GM12878 (cell line): ENCODE measurements around the gene METTL1. TPM values are rescaled to one million over a fixed set of nuclear protein-coding genes. Genes with fewer than 3 reads are reported as not detected.

ENCODE experiments used
- BCL3 ChIP-seq: IDR thresholded peaks from 2 replicates; pipeline ENCODE4 v1.6.1; 2011; ENCODE audit warnings: borderline replicate concordance, low read depth, mild to moderate bottlenecking, moderate library complexity, low read length; ENCODE audit not compliant: insufficient read depth, poor library complexity, severe bottlenecking
- BRCA1 ChIP-seq: IDR thresholded peaks from 2 replicates; pipeline ENCODE4 v1.6.1; 2011; ENCODE audit warnings: low read depth, low read length, improper control_type of control experiment
- CREB1 ChIP-seq: IDR thresholded peaks from 2 replicates; pipeline ENCODE4 v1.6.1; 2012; ENCODE audit warnings: low read depth, mild to moderate bottlenecking, inconsistent platforms
- ELK1 ChIP-seq: IDR thresholded peaks from 2 replicates; pipeline ENCODE4 v1.6.1; 2012; ENCODE audit warnings: low read depth, low read length, improper control_type of control experiment
- FOXK2 ChIP-seq: fragments of 450-650 bp; IDR thresholded peaks from 2 replicates; pipeline ENCODE4 v1.6.1; 2017; ENCODE audit warnings: mild to moderate bottlenecking, moderate library complexity
- FOXM1 ChIP-seq: IDR thresholded peaks from 2 replicates; pipeline ENCODE4 v1.6.1; 2012; ENCODE audit warnings: low read depth, mild to moderate bottlenecking, inconsistent platforms, low read length, moderate library complexity
- HDGF ChIP-seq: fragments of 450-650 bp; IDR thresholded peaks from 2 replicates; pipeline ENCODE4 v1.6.1; 2016; ENCODE audit warnings: antibody characterized with exemption
- LARP7 ChIP-seq: fragments of 450-650 bp; IDR thresholded peaks from 2 replicates; pipeline ENCODE4 v1.6.1; 2017; ENCODE audit warnings: mild to moderate bottlenecking
- MLLT1 ChIP-seq: fragments of 450-650 bp; IDR thresholded peaks from 2 replicates; pipeline ENCODE4 v1.6.1; 2016; ENCODE audit warnings: mild to moderate bottlenecking
- MTA2 ChIP-seq: fragments of 450-650 bp; IDR thresholded peaks from 2 replicates; pipeline ENCODE4 v1.6.1; 2016; ENCODE audit warnings: low read depth, mild to moderate bottlenecking, moderate library complexity
- NKRF ChIP-seq: fragments of 450-650 bp; conservative IDR thresholded peaks from 2 replicates; pipeline ENCODE4 v1.6.1; 2017; ENCODE audit warnings: mild to moderate bottlenecking, moderate library complexity
- NR2C2 ChIP-seq: IDR thresholded peaks from 2 replicates; pipeline ENCODE4 v1.6.1; 2011; ENCODE audit warnings: borderline replicate concordance, low read depth; ENCODE audit not compliant: control insufficient read depth, insufficient read length
- PKNOX1 ChIP-seq: fragments of 450-650 bp; IDR thresholded peaks from 2 replicates; pipeline ENCODE4 v1.6.1; 2016; ENCODE audit warnings: mild to moderate bottlenecking
- POLR2A ChIP-seq: IDR thresholded peaks from 2 replicates; pipeline ENCODE4 v1.6.1; 2011; ENCODE audit warnings: low read depth, mild to moderate bottlenecking, low read length
- RBBP5 ChIP-seq: fragments of 200-600 bp; sonication (generic); conservative IDR thresholded peaks from 2 replicates; pipeline ENCODE4 v1.6.1; 2016
- SMAD1 ChIP-seq: fragments of 450-650 bp; IDR thresholded peaks from 2 replicates; pipeline ENCODE4 v1.6.1; 2018; ENCODE audit warnings: mild to moderate bottlenecking, low read depth; ENCODE audit not compliant: partially characterized antibody
- TCF3 ChIP-seq: IDR thresholded peaks from 2 replicates; pipeline ENCODE4 v1.6.1; 2012; ENCODE audit warnings: low read depth, mild to moderate bottlenecking, low read length, borderline replicate concordance; ENCODE audit not compliant: insufficient read depth
- USF2 ChIP-seq: IDR thresholded peaks from 2 replicates; pipeline ENCODE4 v1.6.1; 2011; ENCODE audit warnings: low read depth, low read length, improper control_type of control experiment, borderline replicate concordance
- ZBTB33 ChIP-seq: fragments of 450-650 bp; IDR thresholded peaks from 2 replicates; pipeline ENCODE4 v1.6.1; 2017; ENCODE audit warnings: mild to moderate bottlenecking
- ZNF274 ChIP-seq: IDR thresholded peaks from one replicate; pipeline ENCODE4 v1.8.0; 2011; ENCODE audit not compliant: insufficient read length, insufficient read depth
- polyA plus RNA-seq, 11 experiments: library from polyadenylated mRNA; depleted of rRNA in 4 of 11; unstranded in 6 of 11; stranded (reverse) in 5 of 11; fragments of >200 nt; fragmentation: Nextera tagmentation in 4 of 11; fragmentation: Illumina TruSeq in 1 of 11; extraction: Ambion mirVana in 4 of 11; extraction: Trizol in 1 of 11; gene quantifications; 1 replicate in 1 of 11; 2 replicates in 10 of 11; pipeline versions ENCODE4 v1.2.1 to v1.2.3, GENCODE V29; 2011 to 2016; ENCODE audit warnings: inconsistent platforms in 2 of 11, missing spikeins in 2 of 11, low read depth in 1 of 11
- total RNA-seq, 4 experiments: library from RNA; depleted of rRNA in 3 of 4; stranded (reverse); fragments of >200 nt in 3 of 4; fragmentation: Illumina TruSeq in 1 of 4; extraction: Trizol in 1 of 4; gene quantifications; 2 replicates each; pipeline versions ENCODE4 v1.2.1 to v1.2.3, GENCODE V29; 2013 to 2021

The METTL1 gene
- total and polyA plus RNA-seq, 10 of the 15 experiments (the other 5 are each of a cell fraction or from before 2014, with no cell fraction given), result 11.3 to 44.3 (median 30.6) TPM

GRCh38 chr12:57755454-57756372, 16.2 kb downstream of the METTL1 start (continued):
- TF ChIP-seq USF2 (no peak), CREB1 (no peak), ZBTB33 (no peak), MLLT1 (no peak), ZNF274 (no peak), SMAD1 (no peak), TCF3 (no peak), BRCA1 (no peak), HDGF (no peak), POLR2A (no peak), LARP7 (peak; percentile 58; the same call in 1 of the 2 replicates), FOXM1 (no peak), NKRF (no peak), NR2C2 (no peak), ELK1 (no peak), PKNOX1 (no peak), BCL3 (no peak), MTA2 (no peak), RBBP5 (no peak), FOXK2 (no peak)
